Measurements from ENCODE around the gene PLA2G4D.

Gene PLA2G4D

GRCh38 chr15:42094512-42094963, at the start of gene PLA2G4D:
Gene PLA2G4D (minus strand): TSS chr15:42094562. CDS start chr15:42094459, 103 bp downstream.
- no peak for DNase-seq

DNA sequence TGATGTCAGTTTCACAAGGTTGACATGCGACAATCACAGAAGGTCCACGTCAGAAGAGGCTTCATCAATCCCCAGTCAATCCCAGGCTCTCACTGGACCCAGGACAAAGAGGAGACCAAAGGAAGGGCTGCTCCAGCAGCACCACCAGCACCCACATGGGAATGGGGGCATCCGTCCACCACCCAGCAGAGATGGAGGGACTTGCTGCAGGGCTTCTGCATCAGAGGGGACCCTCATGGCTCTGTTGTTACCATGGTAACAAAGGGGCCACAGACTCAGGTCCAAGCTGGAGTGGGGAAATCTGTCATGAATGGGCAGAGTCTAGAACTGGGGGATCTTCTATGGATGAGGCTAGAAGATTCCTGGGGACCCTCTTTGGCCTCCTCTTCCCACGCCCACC, 49.0 kb upstream of the PLA2G4D start:
- no peak for DNase-seq

GRCh38 chr15:42141795-42142667, 47.7 kb upstream of the PLA2G4D start:
- DNase-seq, result no peak

- no peak for DNase-seq
Observed at GRCh38 chr15:42141246-42141645, 46.9 kb upstream of the PLA2G4D start.

- DNase-seq, result no peak
Observed at GRCh38 chr15:42140383-42141070, 46.2 kb upstream of the PLA2G4D start.

- no peak for DNase-seq
Observed at GRCh38 chr15:42139596-42139995, 45.2 kb upstream of the PLA2G4D start.

- no peak for DNase-seq
Observed at GRCh38 chr15:42138968-42139386, 44.6 kb upstream of the PLA2G4D start.

GRCh38 chr15:42138411-42138810, 44.0 kb upstream of the PLA2G4D start:
- DNase-seq, result no peak

- no peak for DNase-seq
Observed at GRCh38 chr15:42137461-42138261, 43.3 kb upstream of the PLA2G4D start.

GRCh38 chr15:42136513-42136912, 42.2 kb upstream of the PLA2G4D start:
- no peak for DNase-seq

- no peak for DNase-seq
Observed at GRCh38 chr15:42135351-42135750, 41.0 kb upstream of the PLA2G4D start.

- DNase-seq, result no peak
Observed at GRCh38 chr15:42134617-42135245, 40.4 kb upstream of the PLA2G4D start.

DNA sequence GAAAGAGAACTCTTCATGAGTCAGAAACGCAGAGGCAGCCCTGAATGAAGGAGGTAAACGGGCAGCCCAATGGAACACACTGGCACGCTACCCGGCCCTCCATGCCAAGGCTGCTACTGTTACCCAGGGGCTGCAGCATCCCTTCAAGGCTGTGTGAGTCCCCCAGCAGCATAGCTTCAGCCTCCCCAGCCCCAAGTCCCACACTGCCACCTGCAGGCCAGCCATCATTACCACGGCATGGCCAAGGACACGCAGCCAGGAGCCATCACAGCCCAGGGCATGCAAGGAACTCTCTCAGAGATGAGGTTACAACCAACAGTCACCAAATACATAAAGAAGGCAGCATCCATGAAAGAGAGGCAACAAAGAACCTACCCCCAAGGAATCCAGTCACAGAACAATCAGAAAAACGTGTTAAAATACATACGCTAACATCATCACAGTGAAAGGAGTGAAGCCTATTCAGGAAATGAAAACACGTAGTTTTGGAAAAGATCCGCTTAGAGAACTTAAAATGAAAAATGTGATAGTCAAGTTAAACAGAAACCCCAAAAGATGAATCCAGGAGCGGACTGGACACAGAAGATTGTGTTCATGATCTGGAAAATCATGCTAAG, 39.6 kb upstream of the PLA2G4D start:
- peak; percentile 28 for DNase-seq

DNA sequence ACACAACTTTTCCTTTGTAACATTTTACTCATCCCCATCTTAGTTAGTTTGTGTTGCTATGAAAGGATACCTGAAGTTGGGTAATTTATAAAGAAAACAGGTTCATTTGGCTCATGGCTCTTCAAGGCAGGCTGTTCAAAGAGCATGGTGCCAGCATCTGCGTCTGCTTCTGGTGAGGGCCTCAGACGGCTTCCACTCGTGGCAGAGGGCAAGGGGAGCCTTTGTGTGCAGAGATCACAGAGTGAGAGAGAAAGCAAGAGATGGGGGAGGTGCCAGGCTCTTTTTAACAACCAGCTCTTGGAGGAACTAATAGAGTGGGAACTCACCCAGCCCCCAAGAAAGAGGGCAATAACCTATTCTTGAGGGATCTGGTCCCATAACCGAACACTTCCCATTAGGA, 39.0 kb upstream of the PLA2G4D start:
- no peak for DNase-seq

DNA sequence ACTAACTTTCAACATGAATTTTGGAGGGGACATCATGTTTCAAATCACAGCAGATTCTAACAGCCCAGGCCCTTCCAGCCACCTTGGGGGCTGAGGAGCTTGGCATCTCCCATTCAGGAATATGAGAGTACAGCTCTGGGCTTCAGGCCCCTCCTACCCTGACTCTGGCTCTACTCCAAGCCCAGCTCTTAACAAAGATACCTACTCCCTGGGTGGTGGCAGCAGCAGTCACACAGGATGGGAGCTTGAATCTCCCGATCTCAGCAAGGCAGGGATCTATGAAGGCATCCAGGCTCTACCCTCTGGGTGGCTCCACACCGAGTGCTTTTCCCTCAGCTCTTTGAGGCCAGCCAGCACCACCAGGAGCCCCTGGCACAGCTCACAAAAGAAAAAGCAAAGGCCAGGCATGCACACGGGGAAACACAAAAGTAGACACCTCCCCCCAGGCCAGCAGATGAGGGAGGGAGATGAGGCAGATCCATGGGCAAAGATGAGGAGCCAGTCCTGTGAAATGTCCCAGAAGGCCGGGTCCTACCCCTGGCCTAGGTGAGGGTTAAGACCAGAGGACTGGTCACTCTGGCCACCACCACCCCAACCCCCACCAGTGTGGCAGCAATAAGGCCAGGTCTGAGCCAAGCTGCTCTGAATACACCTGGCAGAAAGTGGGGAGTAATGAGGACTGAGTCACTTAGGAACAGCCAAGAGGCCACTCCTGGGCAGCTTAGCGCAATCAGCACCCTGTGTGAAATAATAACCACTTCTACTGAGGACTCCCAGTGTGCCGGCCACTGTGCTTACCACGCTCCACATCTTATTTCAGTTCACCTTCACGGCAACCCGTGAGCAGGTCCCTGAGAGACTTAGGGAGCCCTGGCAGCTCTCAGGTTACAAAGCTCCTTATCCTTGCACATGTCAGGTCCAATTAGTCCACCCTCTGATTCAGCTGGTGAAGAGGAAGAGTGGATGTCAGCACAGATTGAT, 37.8 kb upstream of the PLA2G4D start:
- no peak for DNase-seq

GRCh38 chr15:42131006-42131405, 36.6 kb upstream of the PLA2G4D start:
- no peak for DNase-seq

DNA sequence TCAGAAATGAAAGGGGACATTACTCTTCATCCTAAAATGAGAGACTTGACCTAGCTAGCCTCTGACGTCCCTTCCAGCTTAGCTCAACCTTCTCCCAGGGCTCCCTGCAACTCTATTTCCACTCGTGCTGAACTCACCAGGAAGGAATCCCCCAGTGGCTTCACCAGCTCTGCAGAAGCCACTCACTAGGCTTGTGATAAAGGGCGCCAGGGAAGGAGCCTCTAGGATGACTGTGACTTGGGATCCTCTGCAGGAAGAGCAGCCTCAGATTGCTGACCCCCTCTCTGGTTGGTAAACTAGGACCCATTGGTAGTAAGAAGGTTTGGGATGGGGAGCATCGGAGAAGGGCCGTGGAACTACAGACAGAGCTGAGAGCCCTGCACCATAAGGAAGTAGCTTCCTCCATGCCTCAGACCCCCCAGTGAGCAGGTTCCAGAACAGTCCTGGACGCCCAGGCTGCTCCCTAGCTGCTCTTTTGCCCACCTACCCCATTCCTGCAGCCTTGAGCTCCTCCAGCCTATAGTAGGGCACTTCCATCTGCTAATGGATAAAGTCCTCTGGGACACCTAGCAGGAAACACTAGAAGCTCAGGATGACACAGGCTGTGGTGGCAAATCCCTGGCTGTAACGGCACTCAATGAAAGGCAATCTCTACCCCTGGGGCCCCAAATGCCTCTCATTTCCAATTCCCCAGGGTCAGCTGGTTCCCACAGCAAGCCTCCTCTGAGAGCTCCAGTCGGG, 36.1 kb upstream of the PLA2G4D start:
- no peak for DNase-seq

DNA sequence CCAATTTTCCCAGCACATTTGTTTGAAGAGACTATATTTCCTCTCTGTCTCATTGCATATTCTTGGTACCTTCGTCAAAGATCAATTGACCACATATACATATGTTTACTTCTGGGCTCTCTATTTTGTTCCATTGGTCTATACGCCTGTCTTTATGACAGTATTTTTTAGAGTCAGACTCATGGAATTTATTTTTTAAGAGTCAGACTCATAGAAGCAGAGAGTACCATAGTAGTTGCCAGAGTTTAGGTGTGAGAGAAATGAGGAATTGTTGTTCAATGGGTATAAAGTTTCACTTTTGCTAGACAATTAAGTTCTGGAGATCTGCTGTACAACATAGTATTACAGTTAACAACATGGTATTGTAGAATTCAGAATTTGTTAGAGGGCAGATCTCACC, 35.0 kb upstream of the PLA2G4D start:
- no peak for DNase-seq

GRCh38 chr15:42128476-42128875, 34.1 kb upstream of the PLA2G4D start:
- no peak for DNase-seq

DNA sequence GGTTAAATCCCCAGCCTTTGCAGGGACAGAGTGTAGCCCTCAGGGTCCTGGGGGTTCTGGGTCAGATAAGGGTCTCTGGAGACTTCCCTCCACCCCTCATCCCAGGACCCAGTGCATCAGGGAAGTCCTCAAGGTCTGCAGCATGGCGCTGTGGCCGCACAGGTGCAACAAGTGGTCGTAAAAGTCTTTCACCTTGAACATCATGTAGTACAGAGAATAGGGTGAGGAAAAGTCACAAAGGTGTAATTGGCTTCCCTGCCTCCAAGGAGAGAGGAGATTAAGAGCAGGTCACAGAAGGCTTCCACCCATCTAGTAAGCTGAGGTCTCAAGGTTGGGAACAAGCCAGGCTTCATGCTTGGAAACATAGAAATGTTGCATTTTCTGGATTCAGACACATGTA, 29.2 kb upstream of the PLA2G4D start:
- no peak for DNase-seq
